RCC 7860 (cell line): ENCODE measurements around the gene EHMT2.
"Not testable (repeated sequence)": the region's sequence is repeated elsewhere in the genome, so short reads cannot be mapped to it uniquely, and the experiment has no call there.

ENCODE experiments used
- DNase-seq: peaks from one replicate; pipeline ENCODE4 v3.0.0-alpha.2; 2015; ENCODE audit warnings: low spot score
- FAIRE-seq: peaks from 2 replicates; lab custom pipeline; 2012; peaks lifted over from hg19 to GRCh38; lab: Jason Lieb, UNC

The EHMT2 gene

GRCh38 chr6:31915756-31916155, 18.3 kb upstream of the EHMT2 start:
- FAIRE-seq (no peak), DNase-seq (no peak)

GRCh38 chr6:31915351-31915750, 17.9 kb upstream of the EHMT2 start:
- DNase-seq (no peak), FAIRE-seq (no peak)

- FAIRE-seq: no peak
- no peak for DNase-seq
Observed at GRCh38 chr6:31911826-31912585, 14.5 kb upstream of the EHMT2 start.

- DNase-seq, FAIRE-seq: not testable (repeated sequence)
Observed at GRCh38 chr6:31909298-31909697, 11.8 kb upstream of the EHMT2 start.

GRCh38 chr6:31908791-31909190, 11.3 kb upstream of the EHMT2 start:
- FAIRE-seq: no peak
- peak; percentile 54 for DNase-seq

- not testable (repeated sequence) for DNase-seq
Observed at GRCh38 chr6:31908255-31908654, 10.8 kb upstream of the EHMT2 start.

GRCh38 chr6:31907158-31907813, 9.8 kb upstream of the EHMT2 start:
- peak; percentile 58 for DNase-seq

More at GRCh38 chr6:31908255-31908654, 10.8 kb upstream of the EHMT2 start:
- FAIRE-seq: not testable (repeated sequence)

GRCh38 chr6:31906727-31907126, 9.2 kb upstream of the EHMT2 start:
- FAIRE-seq, DNase-seq: not testable (repeated sequence)

More at GRCh38 chr6:31907158-31907813, 9.8 kb upstream of the EHMT2 start:
- FAIRE-seq: peak; percentile 4

GRCh38 chr6:31906122-31906521, 8.6 kb upstream of the EHMT2 start:
- no peak for DNase-seq
- no peak for FAIRE-seq

- no peak for FAIRE-seq
Observed at GRCh38 chr6:31905041-31905440, 7.5 kb upstream of the EHMT2 start.

GRCh38 chr6:31903957-31904356, 6.5 kb upstream of the EHMT2 start:
- DNase-seq (no peak), FAIRE-seq (no peak)

More at GRCh38 chr6:31905041-31905440, 7.5 kb upstream of the EHMT2 start:
- no peak for DNase-seq

- DNase-seq: peak; percentile 71
- FAIRE-seq: no peak
Observed at GRCh38 chr6:31901953-31902643, 4.6 kb upstream of the EHMT2 start, which contains the start of gene ZBTB12. Gene ZBTB12 (minus strand): TSS chr6:31902086. CDS start chr6:31901305, 781 bp downstream.

GRCh38 chr6:31901415-31901952, 4.0 kb upstream of the EHMT2 start:
- no peak for DNase-seq
- no peak for FAIRE-seq

GRCh38 chr6:31900917-31901414, 3.5 kb upstream of the EHMT2 start:
- FAIRE-seq (no peak), DNase-seq (no peak)

- FAIRE-seq: no peak
- DNase-seq: no peak
Observed at GRCh38 chr6:31899882-31900722, 2.6 kb upstream of the EHMT2 start.

GRCh38 chr6:31899215-31899614, 1.7 kb upstream of the EHMT2 start:
- FAIRE-seq (no peak), DNase-seq (no peak)

GRCh38 chr6:31898383-31899011, 999 bp upstream of the EHMT2 start:
- peak; percentile 12 for DNase-seq
- no peak for FAIRE-seq

GRCh38 chr6:31896856-31897611, 464 bp downstream of the EHMT2 start:
- FAIRE-seq (no peak), DNase-seq (no peak)

- no peak for FAIRE-seq
Observed at GRCh38 chr6:31896493-31896855, 1.0 kb downstream of the EHMT2 start.

More at GRCh38 chr6:31896493-31896855, 1.0 kb downstream of the EHMT2 start:
- no peak for DNase-seq
